Peyer's patch (tissue), 4 donors: ENCODE results near the gene CNN2. TPM values are rescaled to one million over a fixed set of nuclear protein-coding genes. Genes with fewer than 3 reads are reported as not detected.

Source experiments
- DNase-seq, 3 donors: peaks; one replicate each; pipeline ENCODE4 v3.0.0-alpha.2; 2017 to 2019
- H3K27ac ChIP-seq, 4 donors: fragments of 200-600 bp; sonication (generic); one replicate each; pipeline ENCODE4 v1.5.1; 2016 to 2019
- H3K27me3 ChIP-seq, 2 donors: fragments of 200-600 bp; sonication (generic); one replicate each; pipeline ENCODE4 v1.5.1; 2019
- H3K36me3 ChIP-seq, 3 donors: fragments of 200-600 bp; sonication (generic); one replicate each; pipeline ENCODE4 v1.5.1; 2016 to 2019
- H3K4me1 ChIP-seq, 4 donors: fragments of 200-600 bp; sonication (generic); one replicate each; pipeline ENCODE4 v1.5.1; 2016 to 2019
- H3K4me3 ChIP-seq, 4 donors: fragments of 200-600 bp; sonication (generic); 1 replicate in 3 of 4; 2 replicates in 1 of 4; pipeline ENCODE4 v1.5.1; 2016 to 2019; ENCODE audit warnings: mild to moderate bottlenecking in 1 of 4
- H3K9me3 ChIP-seq, 4 donors: fragments of 200-600 bp; sonication (generic); one replicate each; pipeline ENCODE4 v1.5.1; 2016 to 2019; ENCODE audit warnings: mild to moderate bottlenecking in 1 of 4
- POLR2A ChIP-seq, 2 donors: fragments of 450-650 bp; IDR thresholded peaks; one replicate each; pipeline ENCODE4 v1.5.1; 2017; ENCODE audit warnings: antibody characterized with exemption in 2 of 2, mild to moderate bottlenecking in 2 of 2, moderate library complexity in 2 of 2
- total RNA-seq, 4 donors: library from RNA; depleted of rRNA; stranded (reverse); fragments of >200 nt; gene quantifications; one replicate each; pipeline ENCODE4 v1.1.0, GENCODE V29; 2016
- TF ChIP-seq, protein P1 (sequence below), 6 experiments: fragments of 450-650 bp in 4 of 6; fragments of 200-600 bp in 2 of 6; sonication (generic) in 1 of 6; IDR thresholded peaks; one replicate each; pipeline ENCODE4 v1.5.1; 2017 to 2019; ENCODE audit warnings: antibody characterized with exemption in 6 of 6, mild to moderate bottlenecking in 3 of 6, moderate library complexity in 1 of 6

The CNN2 gene
- total RNA-seq, 4 donors from 2014 or later, result 20.6 to 47.0 (median 22.6) TPM

- Histone ChIP-seq H3K27ac (peak overlapping the region in 3 of 4 donors; percentile 57 to 88 (median 69)), H3K4me3 (peak overlapping the region; percentile 47 to 67 (median 60))
These were observed 14.9 kb downstream of the CNN2 start for GRCh38 chr19:1041272-1041834.

GRCh38 chr19:1041835-1042685, 15.7 kb downstream of the CNN2 start:
- H3K27me3 ChIP-seq, result no peaks in the 10 kb centered on the region
- peaks cover 0 to 3% (median 0%) of the 10 kb centered on the region in 3 donors for H3K36me3 ChIP-seq
- H3K9me3 ChIP-seq, result no peaks in the 10 kb centered on the region
- H3K4me1 ChIP-seq, result peaks cover 3 to 46% (median 24%) of the 10 kb centered on the region in 4 donors
- peak in 1 of 2 donors; percentile 56 for TF ChIP-seq POLR2A (IDR thresholded peaks at IDR 0.05)
- TF ChIP-seq, protein P1, sequence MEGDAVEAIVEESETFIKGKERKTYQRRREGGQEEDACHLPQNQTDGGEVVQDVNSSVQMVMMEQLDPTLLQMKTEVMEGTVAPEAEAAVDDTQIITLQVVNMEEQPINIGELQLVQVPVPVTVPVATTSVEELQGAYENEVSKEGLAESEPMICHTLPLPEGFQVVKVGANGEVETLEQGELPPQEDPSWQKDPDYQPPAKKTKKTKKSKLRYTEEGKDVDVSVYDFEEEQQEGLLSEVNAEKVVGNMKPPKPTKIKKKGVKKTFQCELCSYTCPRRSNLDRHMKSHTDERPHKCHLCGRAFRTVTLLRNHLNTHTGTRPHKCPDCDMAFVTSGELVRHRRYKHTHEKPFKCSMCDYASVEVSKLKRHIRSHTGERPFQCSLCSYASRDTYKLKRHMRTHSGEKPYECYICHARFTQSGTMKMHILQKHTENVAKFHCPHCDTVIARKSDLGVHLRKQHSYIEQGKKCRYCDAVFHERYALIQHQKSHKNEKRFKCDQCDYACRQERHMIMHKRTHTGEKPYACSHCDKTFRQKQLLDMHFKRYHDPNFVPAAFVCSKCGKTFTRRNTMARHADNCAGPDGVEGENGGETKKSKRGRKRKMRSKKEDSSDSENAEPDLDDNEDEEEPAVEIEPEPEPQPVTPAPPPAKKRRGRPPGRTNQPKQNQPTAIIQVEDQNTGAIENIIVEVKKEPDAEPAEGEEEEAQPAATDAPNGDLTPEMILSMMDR (IDR thresholded peaks at IDR 0.05), result no peak
- peak overlapping the region in 2 of 4 donors; percentile 57 to 69 for H3K27ac ChIP-seq
- H3K4me3 ChIP-seq, result peak overlapping the region in 3 of 4 donors; percentile 41 to 62 (median 58)
- peak in 2 of 3 donors; percentile 90 for DNase-seq

More at GRCh38 chr19:1041272-1041834, 14.9 kb downstream of the CNN2 start:
- TF ChIP-seq POLR2A (IDR thresholded peaks at IDR 0.05), result no peak
- TF ChIP-seq, protein P1 (IDR thresholded peaks at IDR 0.05), result no peak
- no peak for DNase-seq
- H3K4me1 ChIP-seq, result peaks cover 3 to 46% (median 21%) of the 10 kb centered on the region in 4 donors
- no peaks in the 10 kb centered on the region for H3K9me3 ChIP-seq
- peaks cover 0 to 3% (median 0%) of the 10 kb centered on the region in 3 donors for H3K36me3 ChIP-seq
- H3K27me3 ChIP-seq, result no peaks in the 10 kb centered on the region

- Histone ChIP-seq H3K27me3 (no peaks in the 10 kb centered on the region), H3K36me3 (peaks cover 0 to 5% (median 0%) of the 10 kb centered on the region in 3 donors), H3K9me3 (no peaks in the 10 kb centered on the region), H3K4me3 (peak overlapping the region in 2 of 4 donors; percentile 41 to 58), H3K4me1 (peaks cover 3 to 46% (median 22%) of the 10 kb centered on the region in 4 donors), H3K27ac (peak overlapping the region in 2 of 4 donors; percentile 57 to 69)
- DNase-seq, result peak in 1 of 3 donors; percentile 54
- no peak for TF ChIP-seq POLR2A (IDR thresholded peaks at IDR 0.05)
- TF ChIP-seq, protein P1 (IDR thresholded peaks at IDR 0.05), result peak in 1 of 6 experiments; percentile 5
These were observed 16.5 kb downstream of the CNN2 start for GRCh38 chr19:1042689-1043511.

- Histone ChIP-seq H3K27me3 (no peaks in the 10 kb centered on the region), H3K36me3 (peaks cover 0 to 5% (median 0%) of the 10 kb centered on the region in 3 donors), H3K4me1 (peaks cover 3 to 27% (median 12%) of the 10 kb centered on the region in 4 donors), H3K27ac (no peak overlapping the region), H3K9me3 (no peaks in the 10 kb centered on the region), H3K4me3 (no peak overlapping the region)
- DNase-seq, result peak in 2 of 3 donors; percentile 69 to 77
- no peak for TF ChIP-seq POLR2A (IDR thresholded peaks at IDR 0.05)
- TF ChIP-seq, protein P1 (IDR thresholded peaks at IDR 0.05), result no peak
These were observed 18.8 kb downstream of the CNN2 start for GRCh38 chr19:1045247-1045603.

- no peak for TF ChIP-seq POLR2A (IDR thresholded peaks at IDR 0.05)
- TF ChIP-seq, protein P1 (IDR thresholded peaks at IDR 0.05), result no peak
- Histone ChIP-seq H3K4me1 (peaks cover 3 to 19% (median 9%) of the 10 kb centered on the region in 4 donors), H3K27me3 (no peaks in the 10 kb centered on the region), H3K36me3 (peaks cover 0 to 5% (median 0%) of the 10 kb centered on the region in 3 donors), H3K9me3 (no peaks in the 10 kb centered on the region), H3K4me3 (no peak overlapping the region), H3K27ac (no peak overlapping the region)
- DNase-seq, result no peak
These were observed 19.8 kb downstream of the CNN2 start for GRCh38 chr19:1046117-1046626.
